ENCODE data around the gene UGT1A5. TPM values are rescaled to one million over a fixed set of nuclear protein-coding genes. Genes with fewer than 3 reads are reported as not detected.

UGT1A5 gene
- total RNA-seq, 2 donors from 2014 or later = not detected

GRCh38 chr2:233791151-233791882 lies 78.6 kb downstream of the UGT1A5 start:
- DNase-seq (ENCODE audit: low spot score in 2 of 2) = no peak
- no peak overlapping the region for H3K27ac Mint-ChIP-seq
- H3K9me3 Mint-ChIP-seq = peaks cover 0 to 2% of the 10 kb centered on the region in 2 donors
- no peak for ATAC-seq
- H3K36me3 Mint-ChIP-seq = peaks cover 0 to 2% of the 10 kb centered on the region in 2 donors

GRCh38 chr2:233791883-233792329 lies 79.2 kb downstream of the UGT1A5 start:
- Mint-ChIP-seq H3K36me3 (no peaks in the 10 kb centered on the region), H3K27ac (no peak overlapping the region), H3K9me3 (no peaks in the 10 kb centered on the region)
- no peak for DNase-seq (ENCODE audit: low spot score in 2 of 2)
- ATAC-seq = no peak

- H3K9me3 Mint-ChIP-seq = no peaks in the 10 kb centered on the region
- no peak overlapping the region for H3K27ac Mint-ChIP-seq
- no peak for DNase-seq (ENCODE audit: low spot score in 2 of 2)
- no peaks in the 10 kb centered on the region for H3K36me3 Mint-ChIP-seq
- ATAC-seq = no peak
Measured at GRCh38 chr2:233792720-233793119, 80.0 kb downstream of the UGT1A5 start.

GRCh38 chr2:233793465-233794127 lies 80.9 kb downstream of the UGT1A5 start:
- no peak for ATAC-seq
- Mint-ChIP-seq H3K9me3 (no peaks in the 10 kb centered on the region), H3K36me3 (no peaks in the 10 kb centered on the region), H3K27ac (no peak overlapping the region)
- DNase-seq (ENCODE audit: low spot score in 2 of 2) = no peak

GRCh38 chr2:233794128-233794658 lies 81.5 kb downstream of the UGT1A5 start:
- no peaks in the 10 kb centered on the region for H3K9me3 Mint-ChIP-seq
- no peak for ATAC-seq
- H3K36me3 Mint-ChIP-seq = no peaks in the 10 kb centered on the region
- no peak overlapping the region for H3K27ac Mint-ChIP-seq
- no peak for DNase-seq (ENCODE audit: low spot score in 2 of 2)

- no peaks in the 10 kb centered on the region for H3K9me3 Mint-ChIP-seq
- H3K36me3 Mint-ChIP-seq = no peaks in the 10 kb centered on the region
- ATAC-seq = no peak
- H3K27ac Mint-ChIP-seq = no peak overlapping the region
- peak in 1 of 2 donors; percentile 43 for DNase-seq (ENCODE audit: low spot score in 2 of 2)
Measured at GRCh38 chr2:233795735-233796171, 83.0 kb downstream of the UGT1A5 start.

- no peak overlapping the region for H3K27ac Mint-ChIP-seq
- no peaks in the 10 kb centered on the region for H3K36me3 Mint-ChIP-seq
- DNase-seq (ENCODE audit: low spot score in 2 of 2) (no peak), ATAC-seq (no peak)
- no peaks in the 10 kb centered on the region for H3K9me3 Mint-ChIP-seq
Measured at GRCh38 chr2:233796254-233796653, 83.5 kb downstream of the UGT1A5 start.

GRCh38 chr2:233798335-233799086 lies 85.8 kb downstream of the UGT1A5 start:
- Mint-ChIP-seq H3K9me3 (no peaks in the 10 kb centered on the region), H3K36me3 (no peaks in the 10 kb centered on the region), H3K27ac (no peak overlapping the region)
- DNase-seq (ENCODE audit: low spot score in 2 of 2) (peak in 1 of 2 donors; percentile 45), ATAC-seq (no peak)

GRCh38 chr2:233799087-233799665 lies 86.5 kb downstream of the UGT1A5 start:
- ATAC-seq (no peak), DNase-seq (ENCODE audit: low spot score in 2 of 2) (peak in 1 of 2 donors; percentile 40)
- Mint-ChIP-seq H3K36me3 (no peaks in the 10 kb centered on the region), H3K27ac (no peak overlapping the region), H3K9me3 (no peaks in the 10 kb centered on the region)

GRCh38 chr2:233799716-233800115 lies 87.0 kb downstream of the UGT1A5 start:
- ATAC-seq = no peak
- no peak overlapping the region for H3K27ac Mint-ChIP-seq
- H3K9me3 Mint-ChIP-seq = no peaks in the 10 kb centered on the region
- H3K36me3 Mint-ChIP-seq = no peaks in the 10 kb centered on the region
- DNase-seq (ENCODE audit: low spot score in 2 of 2) = peak in 1 of 2 donors; percentile 40

GRCh38 chr2:233800208-233800607 lies 87.5 kb downstream of the UGT1A5 start:
- DNase-seq (ENCODE audit: low spot score in 2 of 2) (no peak), ATAC-seq (no peak)
- no peaks in the 10 kb centered on the region for H3K9me3 Mint-ChIP-seq
- no peak overlapping the region for H3K27ac Mint-ChIP-seq
- no peaks in the 10 kb centered on the region for H3K36me3 Mint-ChIP-seq

GRCh38 chr2:233801357-233802131 lies 88.8 kb downstream of the UGT1A5 start:
- ATAC-seq (peak in 1 of 2 donors; percentile 70), DNase-seq (ENCODE audit: low spot score in 2 of 2) (peak in 1 of 2 donors; percentile 31)
- Mint-ChIP-seq H3K36me3 (no peaks in the 10 kb centered on the region), H3K9me3 (no peaks in the 10 kb centered on the region), H3K27ac (no peak overlapping the region)

- Mint-ChIP-seq H3K27ac (no peak overlapping the region), H3K9me3 (no peaks in the 10 kb centered on the region), H3K36me3 (no peaks in the 10 kb centered on the region)
- ATAC-seq (no peak), DNase-seq (ENCODE audit: low spot score in 2 of 2) (no peak)
Measured at GRCh38 chr2:233802132-233802815, 89.6 kb downstream of the UGT1A5 start.

- H3K27ac Mint-ChIP-seq = no peak overlapping the region
- no peak for DNase-seq (ENCODE audit: low spot score in 2 of 2)
- no peaks in the 10 kb centered on the region for H3K9me3 Mint-ChIP-seq
- ATAC-seq = no peak
- H3K36me3 Mint-ChIP-seq = no peaks in the 10 kb centered on the region
Measured at GRCh38 chr2:233803292-233803911, 90.7 kb downstream of the UGT1A5 start.

GRCh38 chr2:233803994-233804393 lies 91.3 kb downstream of the UGT1A5 start:
- ATAC-seq = no peak
- no peaks in the 10 kb centered on the region for H3K9me3 Mint-ChIP-seq
- H3K36me3 Mint-ChIP-seq = no peaks in the 10 kb centered on the region
- peak in 1 of 2 donors; percentile 33 for DNase-seq (ENCODE audit: low spot score in 2 of 2)
- no peak overlapping the region for H3K27ac Mint-ChIP-seq

Measured in activated naive CD4-positive, alpha-beta T cell treated with anti-CD3 and anti-CD28 coated beads, Interleukin-2, amount 50 U/mL, for 72 hours (primary cell).